ENCODE measurements around the gene DDX55. TPM values are rescaled to one million over a fixed set of nuclear protein-coding genes. Genes with fewer than 3 reads are reported as not detected.
"Not testable (repeated sequence)": the region's sequence is repeated elsewhere in the genome, so short reads cannot be mapped to it uniquely, and the experiment has no call there.

Gene DDX55
- total RNA-seq, 2 donors from 2014 or later: 20.6 to 41.8 TPM

GRCh38 chr12:123572391-123572790 is 29.5 kb upstream of the DDX55 start:
- no peak overlapping the region for H3K4me3 ChIP-seq
- no peak overlapping the region for H3K27ac ChIP-seq
- no peaks in the 10 kb centered on the region for H3K4me1 ChIP-seq (ENCODE audit: control insufficient read depth in 1 of 2, low read depth in 2 of 2)
- H3K9me3 ChIP-seq: no peaks in the 10 kb centered on the region
- H3K27me3 ChIP-seq (replicated peaks; ENCODE audit: insufficient read depth): no peaks in the 10 kb centered on the region
- no peak for TF ChIP-seq CTCF (IDR thresholded peaks at IDR 0.05)
- no peak for DNase-seq (ENCODE audit: low spot score)
- ATAC-seq (ENCODE audit: insufficient number of reproducible peaks, low FRiP score, low read depth): no peak
- H3K36me3 ChIP-seq: no peaks in the 10 kb centered on the region

GRCh38 chr12:123573870-123574269 is 28.0 kb upstream of the DDX55 start:
- no peak for TF ChIP-seq CTCF (IDR thresholded peaks at IDR 0.05)
- ATAC-seq (ENCODE audit: insufficient number of reproducible peaks, low FRiP score, low read depth) (no peak), DNase-seq (ENCODE audit: low spot score) (no peak)
- no peaks in the 10 kb centered on the region for H3K36me3 ChIP-seq
- H3K9me3 ChIP-seq: no peaks in the 10 kb centered on the region
- no peak overlapping the region for H3K4me3 ChIP-seq
- no peaks in the 10 kb centered on the region for H3K27me3 ChIP-seq (replicated peaks; ENCODE audit: insufficient read depth)
- no peak overlapping the region for H3K27ac ChIP-seq
- no peaks in the 10 kb centered on the region for H3K4me1 ChIP-seq (ENCODE audit: control insufficient read depth in 1 of 2, low read depth in 2 of 2)

GRCh38 chr12:123576611-123577010 is 25.3 kb upstream of the DDX55 start:
- H3K4me3 ChIP-seq: no peak overlapping the region
- H3K27me3 ChIP-seq (replicated peaks; ENCODE audit: insufficient read depth): no peaks in the 10 kb centered on the region
- DNase-seq (ENCODE audit: low spot score): no peak
- no peak overlapping the region for H3K27ac ChIP-seq
- no peaks in the 10 kb centered on the region for H3K36me3 ChIP-seq
- no peak for ATAC-seq (ENCODE audit: insufficient number of reproducible peaks, low FRiP score, low read depth)
- no peak for TF ChIP-seq CTCF (IDR thresholded peaks at IDR 0.05)
- no peaks in the 10 kb centered on the region for H3K9me3 ChIP-seq
- H3K4me1 ChIP-seq (ENCODE audit: control insufficient read depth in 1 of 2, low read depth in 2 of 2): no peaks in the 10 kb centered on the region

- Histone ChIP-seq H3K36me3 (no peaks in the 10 kb centered on the region), H3K4me3 (no peak overlapping the region), H3K27ac (no peak overlapping the region), H3K27me3 (replicated peaks; ENCODE audit: insufficient read depth) (no peaks in the 10 kb centered on the region), H3K9me3 (no peaks in the 10 kb centered on the region), H3K4me1 (ENCODE audit: control insufficient read depth in 1 of 2, low read depth in 2 of 2) (peaks cover 1 to 11% of the 10 kb centered on the region in 2 donors)
- ATAC-seq (ENCODE audit: insufficient number of reproducible peaks, low FRiP score, low read depth) (no peak), DNase-seq (ENCODE audit: low spot score) (no peak)
- no peak for TF ChIP-seq CTCF (IDR thresholded peaks at IDR 0.05)
Measured at GRCh38 chr12:123578243-123578642, 23.7 kb upstream of the DDX55 start.

- H3K4me3 ChIP-seq; ATAC-seq (ENCODE audit: insufficient number of reproducible peaks, low FRiP score, low read depth); H3K36me3 ChIP-seq; H3K9me3 ChIP-seq; H3K27me3 ChIP-seq (replicated peaks; ENCODE audit: insufficient read depth); DNase-seq (ENCODE audit: low spot score); H3K27ac ChIP-seq: not testable (repeated sequence)
- peaks cover 3 to 14% of the 10 kb centered on the region in 2 donors for H3K4me1 ChIP-seq (ENCODE audit: control insufficient read depth in 1 of 2, low read depth in 2 of 2)
Measured at GRCh38 chr12:123578829-123579228, 23.1 kb upstream of the DDX55 start.

- Histone ChIP-seq H3K9me3 (no peaks in the 10 kb centered on the region), H3K36me3 (no peaks in the 10 kb centered on the region), H3K27me3 (replicated peaks; ENCODE audit: insufficient read depth) (no peaks in the 10 kb centered on the region), H3K4me1 (ENCODE audit: control insufficient read depth in 1 of 2, low read depth in 2 of 2) (peaks cover 9 to 21% of the 10 kb centered on the region in 2 donors), H3K27ac (no peak overlapping the region), H3K4me3 (no peak overlapping the region)
- DNase-seq (ENCODE audit: low spot score) (no peak), ATAC-seq (ENCODE audit: insufficient number of reproducible peaks, low FRiP score, low read depth) (no peak)
- TF ChIP-seq CTCF (IDR thresholded peaks at IDR 0.05): no peak
Measured at GRCh38 chr12:123580772-123581171, 21.1 kb upstream of the DDX55 start.

Data from thoracic aorta (tissue), 2 donors.